Epithelial cell of alveolus of lung (primary cell): ENCODE data around the gene RTN4IP1. TPM values are rescaled to one million over a fixed set of nuclear protein-coding genes. Genes with fewer than 3 reads are reported as not detected.

Experiments used
- total RNA-seq: library from RNA; depleted of rRNA; stranded (reverse); fragments of >200 nt; gene quantifications from 2 replicates; pipeline ENCODE4 v1.2.1, GENCODE V29; 2015

RTN4IP1 gene
- total RNA-seq: 5.9 and 7.0 TPM in 2 replicates

GRCh38 chr6:106629103-106629858 lies at the start of gene RTN4IP1, which contains the start of gene QRSL1:
TSS of gene RTN4IP1 (minus strand) at chr6:106629498. CDS start at chr6:106629021, 477 bp downstream.
TSS of gene QRSL1 (plus strand) at chr6:106629578. CDS start at chr6:106629682, 104 bp downstream.

Other genes with a start within 250 kb of the RTN4IP1 start
- 8.5 and 9.1 TPM in 2 replicates for gene QRSL1, start 80 bp upstream of the RTN4IP1 start, total RNA-seq